Measurements from ENCODE around the gene TERF2IP. TPM values are rescaled to one million over a fixed set of nuclear protein-coding genes. Genes with fewer than 3 reads are reported as not detected.
A peak's percentile ranks its signal among the peaks of the same experiment; 100 is the strongest.

TERF2IP gene, protein sequence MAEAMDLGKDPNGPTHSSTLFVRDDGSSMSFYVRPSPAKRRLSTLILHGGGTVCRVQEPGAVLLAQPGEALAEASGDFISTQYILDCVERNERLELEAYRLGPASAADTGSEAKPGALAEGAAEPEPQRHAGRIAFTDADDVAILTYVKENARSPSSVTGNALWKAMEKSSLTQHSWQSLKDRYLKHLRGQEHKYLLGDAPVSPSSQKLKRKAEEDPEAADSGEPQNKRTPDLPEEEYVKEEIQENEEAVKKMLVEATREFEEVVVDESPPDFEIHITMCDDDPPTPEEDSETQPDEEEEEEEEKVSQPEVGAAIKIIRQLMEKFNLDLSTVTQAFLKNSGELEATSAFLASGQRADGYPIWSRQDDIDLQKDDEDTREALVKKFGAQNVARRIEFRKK
- 100 to 1,000 TPM; 120 to 133 (median 128) TPM for total RNA-seq

DNA sequence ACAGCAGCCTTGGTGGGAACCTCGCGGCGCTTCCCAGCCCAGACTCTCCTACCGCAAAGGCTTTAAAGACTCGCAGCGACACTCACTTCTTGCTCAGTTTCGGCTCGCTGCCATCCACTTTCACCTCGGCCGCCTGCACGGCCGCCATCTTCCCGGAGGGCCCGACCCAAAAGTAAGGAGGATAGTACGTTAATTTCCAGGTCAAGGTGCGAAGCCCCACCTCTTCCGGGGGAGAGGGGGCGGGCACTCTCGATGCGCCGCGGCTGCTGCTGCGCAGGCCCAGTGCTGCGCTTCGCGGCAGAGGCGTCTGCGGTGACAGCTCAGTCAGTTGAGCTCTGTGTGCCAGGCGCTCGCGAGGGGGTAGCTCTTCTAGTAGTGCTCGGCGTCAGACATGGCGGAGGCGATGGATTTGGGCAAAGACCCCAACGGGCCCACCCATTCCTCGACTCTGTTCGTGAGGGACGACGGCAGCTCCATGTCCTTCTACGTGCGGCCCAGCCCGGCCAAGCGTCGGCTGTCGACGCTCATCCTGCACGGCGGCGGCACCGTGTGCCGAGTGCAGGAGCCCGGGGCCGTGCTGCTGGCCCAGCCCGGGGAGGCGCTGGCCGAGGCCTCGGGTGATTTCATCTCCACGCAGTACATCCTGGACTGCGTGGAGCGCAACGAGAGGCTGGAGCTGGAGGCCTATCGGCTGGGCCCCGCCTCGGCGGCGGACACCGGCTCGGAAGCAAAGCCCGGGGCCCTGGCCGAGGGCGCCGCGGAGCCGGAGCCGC is at the start of gene TERF2IP, which contains the start of gene KARS1:
Gene TERF2IP, plus strand, starts transcription at position 282 of the 773 bp plus-strand sequence. Its CDS starts 110 bp downstream, at position 392.
Gene KARS1, minus strand, starts transcription at position 174 of the 773 bp plus-strand sequence. Its CDS starts 26 bp downstream, at position 148.
- peak; percentile 91 for DNase-seq
- ATAC-seq, result peak; percentile 86 to 89
- Mint-ChIP-seq H3K27me3 (ENCODE audit: low read depth) (no peaks in the 10 kb centered on the region), H3K4me1 (ENCODE audit: low read depth) (peaks cover 56% of the 10 kb centered on the region), H3K9me3 (no peaks in the 10 kb centered on the region), H3K36me3 (ENCODE audit: insufficient read depth) (peaks cover 29% of the 10 kb centered on the region), H3K4me3 (peak within 1 kb of the TSS; percentile 99)

DNA sequence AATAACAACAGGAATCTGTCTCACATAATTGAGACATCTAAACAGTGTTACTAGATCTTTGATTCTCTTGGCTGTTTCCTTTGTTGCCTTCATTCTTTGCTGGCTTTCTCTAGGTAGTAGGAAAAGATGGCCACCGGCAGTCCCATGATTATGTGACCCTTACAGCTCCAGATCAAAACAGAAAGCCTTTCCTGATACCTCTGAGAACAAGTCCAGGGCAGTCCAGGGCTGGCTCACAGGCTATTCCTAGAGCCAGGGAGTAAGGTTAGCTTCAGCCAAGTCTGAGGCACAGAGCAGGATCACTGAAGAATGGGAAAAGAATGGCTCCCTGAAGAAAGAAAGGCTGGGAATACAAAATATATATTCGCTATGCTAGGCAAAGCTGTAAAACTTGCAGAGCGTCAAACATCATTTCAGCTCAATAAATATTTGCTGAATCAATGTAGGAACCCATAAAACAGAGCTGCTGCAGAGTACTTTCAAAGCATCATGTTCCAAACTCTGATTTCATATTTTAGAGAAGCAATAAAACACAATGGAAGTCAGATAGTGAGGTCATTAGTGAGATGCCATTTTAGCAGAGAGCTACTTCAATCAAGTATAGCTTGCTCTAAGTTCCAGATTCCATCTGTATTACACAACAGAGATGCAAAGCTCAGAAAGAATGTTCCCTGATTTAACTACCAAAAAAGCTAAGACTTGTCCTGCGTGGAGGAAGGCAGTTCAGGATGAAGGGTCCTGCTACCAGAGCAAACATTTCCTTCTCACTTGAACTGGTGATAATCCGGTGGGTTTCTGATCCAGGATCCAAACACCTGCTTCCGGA is 47.9 kb upstream of the TERF2IP start:
- H3K27me3 Mint-ChIP-seq (ENCODE audit: low read depth), result no peaks in the 10 kb centered on the region
- H3K9me3 Mint-ChIP-seq, result peaks cover 17% of the 10 kb centered on the region
- DNase-seq, result no peak
- H3K36me3 Mint-ChIP-seq (ENCODE audit: insufficient read depth), result peaks cover 52% of the 10 kb centered on the region
- ATAC-seq, result no peak
- no peak overlapping the region for H3K4me3 Mint-ChIP-seq
- no peaks in the 10 kb centered on the region for H3K4me1 Mint-ChIP-seq (ENCODE audit: low read depth)

DNA sequence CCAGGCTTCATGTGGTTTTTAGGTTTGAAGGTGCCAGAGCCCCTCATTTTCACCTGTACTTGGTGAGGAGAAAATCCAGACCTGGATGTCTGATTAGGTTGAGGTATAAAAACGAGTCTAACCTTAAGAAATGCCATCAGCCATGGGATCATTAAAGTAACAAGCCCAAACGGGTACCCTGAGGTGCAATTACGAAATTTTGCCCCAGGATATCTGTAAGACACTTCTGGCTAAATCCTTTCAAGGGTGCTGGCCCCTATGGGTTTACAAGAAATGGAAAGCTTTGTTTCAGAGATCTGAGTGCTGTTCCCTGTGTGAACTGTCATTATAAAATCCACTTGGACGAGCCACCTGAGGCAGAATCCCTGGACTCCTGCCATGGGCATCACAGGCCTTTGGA is 44.3 kb upstream of the TERF2IP start:
- Mint-ChIP-seq H3K4me1 (ENCODE audit: low read depth) (no peaks in the 10 kb centered on the region), H3K27me3 (ENCODE audit: low read depth) (no peaks in the 10 kb centered on the region), H3K36me3 (ENCODE audit: insufficient read depth) (peaks cover 54% of the 10 kb centered on the region), H3K4me3 (no peak overlapping the region), H3K9me3 (peaks cover 11% of the 10 kb centered on the region)
- ATAC-seq (no peak), DNase-seq (no peak)

DNA sequence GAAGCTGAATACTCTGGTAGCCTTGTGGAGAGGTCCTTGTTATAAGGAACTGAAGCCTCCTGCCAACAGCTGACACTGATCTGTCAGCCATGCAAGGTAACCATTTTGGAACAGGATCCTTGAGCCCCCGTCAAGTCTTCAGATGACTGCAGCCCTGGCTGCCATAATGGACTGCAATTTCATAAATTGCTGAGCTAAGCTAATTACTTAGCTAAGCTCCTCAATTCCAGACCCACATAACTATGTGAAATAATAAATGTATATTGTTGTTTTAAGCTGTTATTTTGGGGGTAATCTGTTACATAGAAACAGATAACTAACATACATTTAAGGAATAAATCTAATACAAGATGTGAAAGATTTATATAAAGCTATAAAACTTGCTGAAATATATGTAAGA is 41.1 kb upstream of the TERF2IP start:
- Mint-ChIP-seq H3K9me3 (peaks cover 11% of the 10 kb centered on the region), H3K4me1 (ENCODE audit: low read depth) (no peaks in the 10 kb centered on the region), H3K4me3 (no peak overlapping the region), H3K27me3 (ENCODE audit: low read depth) (no peaks in the 10 kb centered on the region), H3K36me3 (ENCODE audit: insufficient read depth) (peaks cover 47% of the 10 kb centered on the region)
- ATAC-seq, result no peak
- no peak for DNase-seq

DNA sequence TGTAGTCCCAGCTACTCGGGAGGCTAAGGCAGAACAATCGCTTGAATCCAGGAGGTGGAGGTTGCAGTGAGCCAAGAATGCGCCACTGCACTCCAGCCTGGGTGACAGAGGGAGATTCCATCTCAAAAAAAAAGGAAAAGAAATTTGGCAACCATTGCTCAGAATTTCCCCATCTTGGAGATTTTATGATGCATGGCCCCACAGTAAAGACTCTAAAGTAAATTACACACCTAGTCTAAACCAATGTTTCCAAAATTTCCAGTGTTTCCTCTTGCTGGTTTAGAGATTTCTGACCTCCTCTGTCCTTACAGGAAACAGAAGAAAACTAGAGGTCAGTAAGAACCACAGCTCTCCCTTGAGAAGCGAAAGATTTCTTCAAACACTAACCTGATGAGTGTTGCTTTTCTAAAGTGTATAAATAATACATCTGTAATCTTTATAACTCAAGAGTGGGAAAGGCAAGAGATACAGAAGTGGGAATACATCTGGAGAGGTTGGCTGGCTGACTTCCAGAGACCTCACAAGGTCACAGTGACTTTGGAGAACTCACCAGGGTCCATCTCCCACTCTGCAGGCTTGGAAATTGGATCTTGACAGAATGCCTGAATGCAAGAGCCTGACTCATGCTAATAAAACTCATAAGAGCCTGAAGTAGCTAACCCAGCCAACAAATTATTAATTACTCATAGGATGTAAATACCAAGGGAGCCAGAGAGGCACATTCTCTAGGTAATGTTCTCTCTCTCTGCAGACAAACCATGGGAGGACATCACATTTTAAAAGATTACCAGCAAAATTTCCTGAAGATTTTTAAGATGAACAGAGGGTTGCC is 33.3 kb upstream of the TERF2IP start:
- DNase-seq (no peak), ATAC-seq (no peak)
- Mint-ChIP-seq H3K36me3 (ENCODE audit: insufficient read depth) (peaks cover 43% of the 10 kb centered on the region), H3K4me1 (ENCODE audit: low read depth) (peaks cover 30% of the 10 kb centered on the region), H3K9me3 (no peaks in the 10 kb centered on the region), H3K4me3 (no peak overlapping the region), H3K27me3 (ENCODE audit: low read depth) (no peaks in the 10 kb centered on the region)

DNA sequence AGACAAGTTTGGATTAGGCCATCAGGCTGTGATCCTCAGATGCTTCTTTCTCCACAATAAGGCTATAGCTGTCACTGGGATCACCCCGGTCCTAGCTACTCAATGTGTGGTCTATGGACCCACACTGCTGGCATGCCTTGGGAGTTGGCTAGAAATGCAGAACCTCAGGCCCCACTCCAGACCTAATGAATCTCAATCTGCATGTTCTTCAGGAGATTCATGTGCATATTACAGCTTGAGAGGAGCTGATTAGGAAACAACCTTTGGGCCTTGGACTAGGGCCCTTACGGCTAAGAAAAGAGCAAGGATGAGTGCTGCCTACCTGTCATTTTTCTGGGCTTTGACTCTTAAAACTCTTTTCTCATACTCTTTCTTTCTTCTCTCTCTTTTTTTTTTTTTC is 32.0 kb upstream of the TERF2IP start:
- no peak overlapping the region for H3K4me3 Mint-ChIP-seq
- no peaks in the 10 kb centered on the region for H3K27me3 Mint-ChIP-seq (ENCODE audit: low read depth)
- peaks cover 38% of the 10 kb centered on the region for H3K4me1 Mint-ChIP-seq (ENCODE audit: low read depth)
- no peaks in the 10 kb centered on the region for H3K9me3 Mint-ChIP-seq
- H3K36me3 Mint-ChIP-seq (ENCODE audit: insufficient read depth), result peaks cover 47% of the 10 kb centered on the region
- DNase-seq, result no peak
- no peak for ATAC-seq

DNA sequence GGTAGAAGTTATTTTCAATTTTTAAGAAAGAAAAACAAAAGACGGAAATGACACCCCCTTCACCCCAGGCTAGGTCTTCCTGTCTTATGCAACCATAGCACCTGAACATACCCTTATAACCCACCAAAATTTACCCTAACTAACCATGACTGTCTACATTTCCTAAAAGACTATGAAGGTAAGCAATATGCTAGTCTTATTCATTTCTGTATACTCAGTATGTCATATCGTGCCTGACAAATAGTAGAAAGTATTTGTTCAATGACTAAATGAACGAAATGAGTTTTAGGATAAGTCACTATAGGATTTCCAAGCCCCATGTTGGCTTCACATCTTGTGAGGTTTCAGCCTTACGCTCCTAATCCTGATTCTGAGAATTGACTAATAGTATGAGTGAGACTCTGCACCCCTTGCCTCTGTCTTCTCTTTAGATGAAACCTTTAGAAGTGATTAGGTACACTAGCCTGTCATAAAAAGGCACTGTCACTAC is 31.0 kb upstream of the TERF2IP start:
- H3K36me3 Mint-ChIP-seq (ENCODE audit: insufficient read depth), result peaks cover 51% of the 10 kb centered on the region
- peak; percentile 85 for ATAC-seq

DNA sequence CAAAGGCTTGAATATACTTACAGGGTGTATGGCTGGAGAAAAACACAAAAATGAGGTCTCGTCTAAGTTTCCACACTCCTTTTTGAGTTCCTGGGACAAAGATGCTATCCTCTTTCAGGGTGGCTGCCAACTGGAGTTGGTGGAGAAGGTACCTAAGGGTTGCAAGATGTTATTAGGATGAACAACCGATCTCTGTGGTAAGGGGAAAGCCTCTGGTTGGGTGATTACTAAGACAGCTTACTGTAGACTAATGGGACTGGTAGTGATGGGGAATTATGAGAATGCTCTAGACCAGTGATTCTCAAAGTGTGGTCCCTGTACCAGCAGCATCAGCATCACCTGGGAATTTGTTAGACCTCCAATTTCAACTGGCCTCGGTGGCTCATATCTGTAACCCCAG is 30.5 kb upstream of the TERF2IP start:
- no peak for DNase-seq
- no peak overlapping the region for H3K4me3 Mint-ChIP-seq
- peak in 1 of 2 donors; percentile 4 for ATAC-seq
- peaks cover 49% of the 10 kb centered on the region for H3K36me3 Mint-ChIP-seq (ENCODE audit: insufficient read depth)
- H3K27me3 Mint-ChIP-seq (ENCODE audit: low read depth), result no peaks in the 10 kb centered on the region
- H3K9me3 Mint-ChIP-seq, result no peaks in the 10 kb centered on the region
- H3K4me1 Mint-ChIP-seq (ENCODE audit: low read depth), result peaks cover 53% of the 10 kb centered on the region

More for the DNA sequence above, 31.0 kb upstream of the TERF2IP start:
- H3K9me3 Mint-ChIP-seq, result no peaks in the 10 kb centered on the region
- peak overlapping the region; percentile 6 for H3K4me3 Mint-ChIP-seq
- H3K4me1 Mint-ChIP-seq (ENCODE audit: low read depth), result peaks cover 47% of the 10 kb centered on the region
- no peak for DNase-seq
- H3K27me3 Mint-ChIP-seq (ENCODE audit: low read depth), result no peaks in the 10 kb centered on the region

DNA sequence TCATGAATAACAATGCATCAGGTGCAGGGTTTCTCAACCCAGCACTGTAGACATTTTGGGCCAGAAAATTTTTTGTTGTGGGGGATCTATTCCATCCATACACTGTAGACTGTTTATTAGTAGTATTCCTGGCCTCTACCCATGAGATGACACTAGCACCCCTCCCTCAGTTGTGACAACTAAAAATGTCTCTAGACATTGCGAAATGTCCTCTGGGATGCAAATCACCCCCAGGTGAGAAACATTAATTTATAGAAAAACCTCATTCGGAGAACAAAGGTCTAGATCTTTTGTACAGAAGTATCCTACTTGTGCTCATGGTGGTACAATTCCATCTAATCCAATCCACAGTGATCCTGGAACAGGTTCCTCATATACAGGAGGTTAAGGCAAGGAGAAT is 28.8 kb upstream of the TERF2IP start:
- no peaks in the 10 kb centered on the region for H3K9me3 Mint-ChIP-seq

DNA sequence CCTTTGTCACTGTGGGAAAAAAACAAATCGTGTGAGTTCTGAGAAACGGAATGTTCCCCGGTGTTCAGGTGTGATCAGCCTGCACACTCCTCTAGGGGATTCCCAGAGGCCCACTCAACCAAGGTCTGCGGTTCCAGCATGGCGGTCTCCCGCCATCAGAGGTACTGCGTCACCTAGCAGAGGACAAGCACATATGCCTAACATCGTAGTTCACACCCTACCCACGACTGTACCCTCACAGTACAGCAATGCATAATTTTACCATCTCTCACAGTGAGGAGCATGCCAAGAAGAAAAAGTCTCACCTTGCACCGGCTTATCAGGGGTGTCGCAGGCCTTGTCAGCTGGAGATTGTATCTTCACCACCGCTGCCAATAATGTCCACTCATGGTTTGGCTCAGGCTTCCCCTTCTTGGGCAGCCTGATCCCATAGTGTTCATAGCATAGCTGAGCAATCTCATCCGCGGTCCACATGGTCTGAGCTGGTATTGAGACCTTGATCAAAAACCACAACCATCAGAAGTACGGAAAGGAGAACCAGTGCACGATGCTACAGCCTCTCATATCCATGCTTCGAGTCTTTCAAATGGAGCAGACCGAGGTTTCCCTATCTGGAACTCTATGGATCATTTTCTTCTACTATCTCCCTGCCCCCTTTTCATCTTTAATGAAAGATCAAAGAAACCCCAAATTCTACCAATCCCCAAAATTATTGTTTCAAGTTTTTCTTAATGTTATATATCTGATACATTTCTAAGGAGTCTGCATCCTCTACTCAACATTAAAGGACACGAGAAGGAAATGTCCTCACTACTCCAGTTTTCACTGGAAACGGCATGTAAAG is 27.0 kb upstream of the TERF2IP start:
- peaks cover 38% of the 10 kb centered on the region for H3K36me3 Mint-ChIP-seq (ENCODE audit: insufficient read depth)
- peak in 1 of 2 donors; percentile 19 for ATAC-seq
- H3K4me1 Mint-ChIP-seq (ENCODE audit: low read depth), result peaks cover 52% of the 10 kb centered on the region
- H3K4me3 Mint-ChIP-seq, result peak overlapping the region; percentile 52
- peak; percentile 37 for DNase-seq
- no peaks in the 10 kb centered on the region for H3K27me3 Mint-ChIP-seq (ENCODE audit: low read depth)
- no peaks in the 10 kb centered on the region for H3K9me3 Mint-ChIP-seq

More for the DNA sequence above, 28.8 kb upstream of the TERF2IP start:
- DNase-seq (no peak), ATAC-seq (no peak)
- Mint-ChIP-seq H3K4me3 (no peak overlapping the region), H3K27me3 (ENCODE audit: low read depth) (no peaks in the 10 kb centered on the region), H3K4me1 (ENCODE audit: low read depth) (peaks cover 60% of the 10 kb centered on the region), H3K36me3 (ENCODE audit: insufficient read depth) (peaks cover 41% of the 10 kb centered on the region)

DNA sequence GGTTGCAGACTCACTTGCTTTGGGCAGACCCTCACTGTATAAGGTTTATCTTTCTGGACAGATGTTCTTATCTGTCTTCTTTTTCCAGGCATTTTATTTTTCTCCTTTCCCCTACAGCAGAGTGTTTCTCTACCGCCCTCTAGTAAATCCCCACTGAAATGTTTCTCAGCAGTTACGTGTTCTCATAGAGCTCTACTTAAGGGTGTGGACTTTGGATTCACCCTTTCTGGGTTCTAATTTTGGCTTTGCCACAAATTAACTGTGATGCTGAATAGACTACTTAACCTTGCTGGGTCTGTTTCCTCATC is 26.4 kb upstream of the TERF2IP start:
- no peaks in the 10 kb centered on the region for H3K9me3 Mint-ChIP-seq
- DNase-seq, result no peak
- no peaks in the 10 kb centered on the region for H3K27me3 Mint-ChIP-seq (ENCODE audit: low read depth)
- H3K4me1 Mint-ChIP-seq (ENCODE audit: low read depth), result peaks cover 51% of the 10 kb centered on the region
- no peak for ATAC-seq
- peaks cover 42% of the 10 kb centered on the region for H3K36me3 Mint-ChIP-seq (ENCODE audit: insufficient read depth)
- H3K4me3 Mint-ChIP-seq, result peak overlapping the region; percentile 52

DNA sequence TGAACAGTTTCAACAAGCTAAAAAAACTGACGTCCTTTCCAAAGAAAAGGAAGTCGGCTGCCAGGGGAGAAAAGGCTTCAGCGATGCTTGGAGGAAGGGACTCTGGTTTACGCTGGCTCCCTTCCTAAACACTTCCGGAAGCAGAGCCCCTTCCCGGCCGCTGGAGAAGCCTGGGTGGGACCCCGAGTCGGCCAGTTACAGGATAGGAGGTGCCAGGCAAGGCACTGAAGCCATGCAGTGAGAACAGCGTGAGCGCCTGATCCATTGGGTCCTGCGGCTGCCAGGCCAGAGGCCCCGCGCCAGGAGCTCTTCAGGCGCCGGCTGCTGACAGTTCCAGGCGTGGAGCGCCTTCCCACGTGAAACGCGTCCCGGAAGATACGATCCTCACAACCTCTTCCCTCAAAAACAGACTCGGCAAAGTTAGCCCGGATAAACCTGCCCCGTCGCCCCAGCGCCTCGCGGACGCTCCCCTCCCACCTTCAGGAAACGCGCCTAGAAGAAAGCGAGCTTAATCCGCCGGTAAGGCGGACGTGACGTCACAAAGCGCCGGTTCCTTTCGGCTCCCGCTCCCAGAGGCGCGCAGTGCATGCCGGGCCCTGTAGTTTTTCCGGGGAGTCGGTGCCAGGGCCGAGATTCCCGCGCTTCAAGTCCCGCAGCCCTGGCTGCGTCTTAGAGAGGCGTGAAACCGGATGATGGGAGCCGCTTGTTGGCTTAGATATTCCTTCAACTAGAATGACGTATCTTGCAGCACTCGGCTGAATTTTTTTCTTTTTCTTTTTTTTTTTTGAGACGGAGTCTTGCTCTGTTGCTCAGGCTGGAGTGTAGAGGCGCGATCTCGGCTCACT is 24.6 kb upstream of the TERF2IP start, which contains the start of gene ADAT1:
Gene ADAT1, minus strand, starts transcription at position 521 of the 845 bp plus-strand sequence. CDS start 2,482 bp downstream, outside the sequence.
- Mint-ChIP-seq H3K4me1 (ENCODE audit: low read depth) (peaks cover 52% of the 10 kb centered on the region), H3K9me3 (no peaks in the 10 kb centered on the region), H3K4me3 (peak within 1 kb of the TSS; percentile 94), H3K27me3 (ENCODE audit: low read depth) (no peaks in the 10 kb centered on the region), H3K36me3 (ENCODE audit: insufficient read depth) (peaks cover 48% of the 10 kb centered on the region)
- peak; percentile 92 to 94 for ATAC-seq
- peak; percentile 96 for DNase-seq
